Measurements from ENCODE around the gene TMEM163. TPM values are rescaled to one million over a fixed set of nuclear protein-coding genes. Genes with fewer than 3 reads are reported as not detected.
"Not testable (repeated sequence)": the region's sequence is repeated elsewhere in the genome, so short reads cannot be mapped to it uniquely, and the experiment has no call there.

Gene TMEM163
- total RNA-seq, 2 experiments from 2014 or later = 0.14 to 0.19 TPM

GRCh38 chr2:134512734-134513464 lies 205.9 kb downstream of the TMEM163 start:
- no peaks in the 10 kb centered on the region for H3K27me3 Mint-ChIP-seq
- no peak for ATAC-seq (ENCODE audit: low read depth)
- no peaks in the 10 kb centered on the region for H3K4me1 Mint-ChIP-seq
- no peak overlapping the region for H3K4me3 Mint-ChIP-seq
- H3K27ac Mint-ChIP-seq = no peak overlapping the region
- H3K9me3 Mint-ChIP-seq = no peaks in the 10 kb centered on the region
- no peak for DNase-seq
- H3K36me3 Mint-ChIP-seq = no peaks in the 10 kb centered on the region
- POLR2A ChIA-PET = no interaction called here

GRCh38 chr2:134508391-134508790 lies 210.4 kb downstream of the TMEM163 start:
- Mint-ChIP-seq H3K4me1 (no peaks in the 10 kb centered on the region), H3K27ac (no peak overlapping the region), H3K36me3 (no peaks in the 10 kb centered on the region), H3K27me3 (peaks cover 3% of the 10 kb centered on the region), H3K4me3 (no peak overlapping the region), H3K9me3 (no peaks in the 10 kb centered on the region)
- ATAC-seq (ENCODE audit: low read depth) (no peak), DNase-seq (no peak)
- POLR2A ChIA-PET = no interaction called here

- ATAC-seq (ENCODE audit: low read depth) (no peak), DNase-seq (no peak)
- Mint-ChIP-seq H3K36me3 (no peaks in the 10 kb centered on the region), H3K27ac (no peak overlapping the region), H3K4me3 (no peak overlapping the region), H3K4me1 (no peaks in the 10 kb centered on the region), H3K9me3 (no peaks in the 10 kb centered on the region), H3K27me3 (peaks cover 6% of the 10 kb centered on the region)
- POLR2A ChIA-PET = no interaction called here
These were observed 211.1 kb downstream of the TMEM163 start for GRCh38 chr2:134507697-134508096.

- H3K27ac Mint-ChIP-seq; POLR2A ChIA-PET; H3K4me3 Mint-ChIP-seq; H3K9me3 Mint-ChIP-seq; H3K4me1 Mint-ChIP-seq; DNase-seq; H3K36me3 Mint-ChIP-seq; ATAC-seq (ENCODE audit: low read depth): not testable (repeated sequence)
- peaks cover 11% of the 10 kb centered on the region for H3K27me3 Mint-ChIP-seq
These were observed 211.6 kb downstream of the TMEM163 start for GRCh38 chr2:134507159-134507558.

- no peaks in the 10 kb centered on the region for H3K9me3 Mint-ChIP-seq
- no peaks in the 10 kb centered on the region for H3K36me3 Mint-ChIP-seq
- H3K4me3 Mint-ChIP-seq = no peak overlapping the region
- POLR2A ChIA-PET = no interaction called here
- ATAC-seq (ENCODE audit: low read depth) (no peak), DNase-seq (no peak)
- H3K27ac Mint-ChIP-seq = no peak overlapping the region
- H3K27me3 Mint-ChIP-seq = peaks cover 17% of the 10 kb centered on the region
- H3K4me1 Mint-ChIP-seq = no peaks in the 10 kb centered on the region
These were observed 213.4 kb downstream of the TMEM163 start for GRCh38 chr2:134505446-134505845.

GRCh38 chr2:134504586-134505336 lies 214.0 kb downstream of the TMEM163 start:
- H3K4me1 Mint-ChIP-seq = no peaks in the 10 kb centered on the region
- POLR2A ChIA-PET = no interaction called here
- ATAC-seq (ENCODE audit: low read depth) = no peak
- no peaks in the 10 kb centered on the region for H3K36me3 Mint-ChIP-seq
- no peaks in the 10 kb centered on the region for H3K9me3 Mint-ChIP-seq
- no peak overlapping the region for H3K27ac Mint-ChIP-seq
- H3K27me3 Mint-ChIP-seq = peaks cover 17% of the 10 kb centered on the region
- no peak for DNase-seq
- no peak overlapping the region for H3K4me3 Mint-ChIP-seq

- Mint-ChIP-seq H3K9me3 (no peaks in the 10 kb centered on the region), H3K27me3 (peaks cover 17% of the 10 kb centered on the region), H3K4me1 (no peaks in the 10 kb centered on the region), H3K36me3 (no peaks in the 10 kb centered on the region), H3K4me3 (no peak overlapping the region), H3K27ac (no peak overlapping the region)
- POLR2A ChIA-PET = no interaction called here
- DNase-seq = no peak
- no peak for ATAC-seq (ENCODE audit: low read depth)
These were observed 216.7 kb downstream of the TMEM163 start for GRCh38 chr2:134502104-134502503.

GRCh38 chr2:134501476-134502091 lies 217.2 kb downstream of the TMEM163 start:
- Mint-ChIP-seq H3K27me3 (peaks cover 17% of the 10 kb centered on the region), H3K4me1 (no peaks in the 10 kb centered on the region), H3K9me3 (no peaks in the 10 kb centered on the region), H3K4me3 (no peak overlapping the region), H3K27ac (no peak overlapping the region), H3K36me3 (no peaks in the 10 kb centered on the region)
- no peak for DNase-seq
- no peak for ATAC-seq (ENCODE audit: low read depth)
- POLR2A ChIA-PET = no interaction called here

GRCh38 chr2:134500211-134500935 lies 218.4 kb downstream of the TMEM163 start:
- Mint-ChIP-seq H3K4me3 (no peak overlapping the region), H3K27ac (no peak overlapping the region), H3K27me3 (peaks cover 17% of the 10 kb centered on the region), H3K4me1 (no peaks in the 10 kb centered on the region), H3K36me3 (no peaks in the 10 kb centered on the region), H3K9me3 (no peaks in the 10 kb centered on the region)
- POLR2A ChIA-PET = no interaction called here
- DNase-seq (no peak), ATAC-seq (ENCODE audit: low read depth) (no peak)

GRCh38 chr2:134499307-134499926 lies 219.4 kb downstream of the TMEM163 start:
- Mint-ChIP-seq H3K9me3 (no peaks in the 10 kb centered on the region), H3K27ac (no peak overlapping the region)
- no peak for ATAC-seq (ENCODE audit: low read depth)

GRCh38 chr2:134498654-134499053 lies 220.1 kb downstream of the TMEM163 start:
- POLR2A ChIA-PET = no interaction called here
- Mint-ChIP-seq H3K4me1 (no peaks in the 10 kb centered on the region), H3K27ac (no peak overlapping the region), H3K27me3 (peaks cover 16% of the 10 kb centered on the region), H3K9me3 (no peaks in the 10 kb centered on the region), H3K36me3 (no peaks in the 10 kb centered on the region), H3K4me3 (no peak overlapping the region)
- DNase-seq (no peak), ATAC-seq (ENCODE audit: low read depth) (no peak)

More at GRCh38 chr2:134499307-134499926, 219.4 kb downstream of the TMEM163 start:
- no peaks in the 10 kb centered on the region for H3K4me1 Mint-ChIP-seq
- H3K27me3 Mint-ChIP-seq = peaks cover 17% of the 10 kb centered on the region
- H3K4me3 Mint-ChIP-seq = no peak overlapping the region
- no peaks in the 10 kb centered on the region for H3K36me3 Mint-ChIP-seq
- POLR2A ChIA-PET = no interaction called here
- no peak for DNase-seq

GRCh38 chr2:134493797-134494196 lies 225.0 kb downstream of the TMEM163 start:
- H3K36me3 Mint-ChIP-seq = no peaks in the 10 kb centered on the region
- H3K27me3 Mint-ChIP-seq = peaks cover 21% of the 10 kb centered on the region
- no peaks in the 10 kb centered on the region for H3K4me1 Mint-ChIP-seq
- H3K27ac Mint-ChIP-seq = no peak overlapping the region
- H3K9me3 Mint-ChIP-seq = no peaks in the 10 kb centered on the region
- DNase-seq = no peak
- H3K4me3 Mint-ChIP-seq = no peak overlapping the region
- POLR2A ChIA-PET = no interaction called here
- no peak for ATAC-seq (ENCODE audit: low read depth)

- Mint-ChIP-seq H3K36me3 (no peaks in the 10 kb centered on the region), H3K27ac (no peak overlapping the region), H3K9me3 (no peaks in the 10 kb centered on the region), H3K4me3 (no peak overlapping the region), H3K4me1 (no peaks in the 10 kb centered on the region), H3K27me3 (peaks cover 27% of the 10 kb centered on the region)
- no peak for DNase-seq
- POLR2A ChIA-PET = no interaction called here
- no peak for ATAC-seq (ENCODE audit: low read depth)
These were observed 226.9 kb downstream of the TMEM163 start for GRCh38 chr2:134491771-134492441.
